Activated naive CD4-positive, alpha-beta T cell treated with anti-CD3 and anti-CD28 coated beads for 36 hours (primary cell): Measurements from ENCODE around the gene TMPRSS11E. TPM values are rescaled to one million over a fixed set of nuclear protein-coding genes. Genes with fewer than 3 reads are reported as not detected.
"Not testable (repeated sequence)": the region's sequence is repeated elsewhere in the genome, so short reads cannot be mapped to it uniquely, and the experiment has no call there.

Experiments used
- CTCF ChIA-PET: fragments of 350-600 bp; sonication (Branson Sonifier 250); formaldehyde crosslinking; loops from one replicate; lab custom pipeline; 2021; ENCODE audit warnings: antibody characterized with exemption; lab: Charles Lee
- DNase-seq: peaks from one replicate; pipeline ENCODE4 v3.0.0-alpha.2; 2020
- H3K27ac Mint-ChIP-seq: one replicate; pipeline ENCODE4 v1.8.0; 2021; ENCODE audit warnings: mild to moderate bottlenecking, mixed read lengths
- H3K27me3 Mint-ChIP-seq: one replicate; pipeline ENCODE4 v1.8.0; 2021; ENCODE audit warnings: low read depth, mixed read lengths
- H3K36me3 Mint-ChIP-seq: one replicate; pipeline ENCODE4 v1.8.0; 2021; ENCODE audit warnings: low read depth, mixed read lengths
- H3K4me1 Mint-ChIP-seq: one replicate; pipeline ENCODE4 v1.8.0; 2021; ENCODE audit warnings: low read depth, mixed read lengths
- H3K4me3 Mint-ChIP-seq: one replicate; pipeline ENCODE4 v1.8.0; 2021; ENCODE audit warnings: mild to moderate bottlenecking, moderate library complexity, mixed read lengths
- H3K9me3 Mint-ChIP-seq: one replicate; pipeline ENCODE4 v1.8.0; 2021; ENCODE audit warnings: mixed read lengths
- intact Hi-C: fragments of 100-400 bp; cut with micrococcal nuclease; formaldehyde crosslinking; loops from one replicate; pipeline ENCODE4 v1.15.1; 2023
- total RNA-seq, 2 experiments: library from RNA; stranded (reverse); gene quantifications; one replicate each; pipeline ENCODE4 v1.2.3, GENCODE V29; 2021

TMPRSS11E gene
- total RNA-seq, 2 experiments from 2014 or later = not detected

GRCh38 chr4:68466185-68466584, 18.9 kb downstream of the TMPRSS11E start:
- no peak for DNase-seq
- Mint-ChIP-seq H3K4me1 (peaks cover 16% of the 10 kb centered on the region), H3K27ac (no peak overlapping the region), H3K4me3 (no peak overlapping the region), H3K36me3 (no peaks in the 10 kb centered on the region), H3K27me3 (no peaks in the 10 kb centered on the region), H3K9me3 (no peaks in the 10 kb centered on the region)
- CTCF ChIA-PET = no interaction called here
- intact Hi-C loops = no loop called here

- intact Hi-C loops = no loop called here
- no peak for DNase-seq
- no peak overlapping the region for H3K27ac Mint-ChIP-seq
- H3K4me3 Mint-ChIP-seq = no peak overlapping the region
- CTCF ChIA-PET = interaction anchor here (0.6 kb wide), 1 partner anchor 89 kb away, joined by 3 read pairs; no protein-coding TSS in a partner anchor
- no peaks in the 10 kb centered on the region for H3K36me3 Mint-ChIP-seq
- no peaks in the 10 kb centered on the region for H3K9me3 Mint-ChIP-seq
- peaks cover 16% of the 10 kb centered on the region for H3K4me1 Mint-ChIP-seq
- H3K27me3 Mint-ChIP-seq = no peaks in the 10 kb centered on the region
These were observed 19.5 kb downstream of the TMPRSS11E start for GRCh38 chr4:68466751-68467150.

- H3K9me3 Mint-ChIP-seq = no peaks in the 10 kb centered on the region
- no peaks in the 10 kb centered on the region for H3K36me3 Mint-ChIP-seq
- no peak for DNase-seq
- CTCF ChIA-PET = no interaction called here
- no peak overlapping the region for H3K27ac Mint-ChIP-seq
- intact Hi-C loops = no loop called here
- no peak overlapping the region for H3K4me3 Mint-ChIP-seq
- peaks cover 16% of the 10 kb centered on the region for H3K4me1 Mint-ChIP-seq
- no peaks in the 10 kb centered on the region for H3K27me3 Mint-ChIP-seq
These were observed 22.2 kb downstream of the TMPRSS11E start for GRCh38 chr4:68469482-68469881.

- Mint-ChIP-seq H3K27me3 (no peaks in the 10 kb centered on the region), H3K4me3 (no peak overlapping the region), H3K36me3 (peaks cover 2% of the 10 kb centered on the region), H3K9me3 (no peaks in the 10 kb centered on the region), H3K27ac (no peak overlapping the region), H3K4me1 (no peaks in the 10 kb centered on the region)
- DNase-seq = no peak
- CTCF ChIA-PET = no interaction called here
- intact Hi-C loops = no loop called here
These were observed 28.9 kb downstream of the TMPRSS11E start for GRCh38 chr4:68476191-68476590.

GRCh38 chr4:68489338-68489737, 42.1 kb downstream of the TMPRSS11E start:
- H3K27me3 Mint-ChIP-seq = no peaks in the 10 kb centered on the region
- H3K4me3 Mint-ChIP-seq = no peak overlapping the region
- no peaks in the 10 kb centered on the region for H3K36me3 Mint-ChIP-seq
- intact Hi-C loops = no loop called here
- no peak for DNase-seq
- H3K27ac Mint-ChIP-seq = no peak overlapping the region
- H3K9me3 Mint-ChIP-seq = no peaks in the 10 kb centered on the region
- CTCF ChIA-PET = interaction anchor here (0.6 kb wide), 1 partner anchor 93 kb away, joined by 5 read pairs; no protein-coding TSS in a partner anchor
- peaks cover 1% of the 10 kb centered on the region for H3K4me1 Mint-ChIP-seq

GRCh38 chr4:68490826-68491457, 43.7 kb downstream of the TMPRSS11E start:
- Mint-ChIP-seq H3K9me3 (no peaks in the 10 kb centered on the region), H3K27ac (no peak overlapping the region), H3K27me3 (no peaks in the 10 kb centered on the region), H3K4me3 (no peak overlapping the region), H3K4me1 (peaks cover 5% of the 10 kb centered on the region), H3K36me3 (no peaks in the 10 kb centered on the region)
- CTCF ChIA-PET = no interaction called here
- intact Hi-C loops = loop anchor here (10.0 kb wide), 2 partner anchors 1124 to 1334 kb away; no protein-coding TSS in a partner anchor
- DNase-seq = no peak

- intact Hi-C loops = loop anchor here (5.0 to 10.0 kb wide), 4 partner anchors 823 to 1688 kb away; no protein-coding TSS in a partner anchor
- H3K27me3 Mint-ChIP-seq = no peaks in the 10 kb centered on the region
- H3K4me1 Mint-ChIP-seq = peaks cover 7% of the 10 kb centered on the region
- H3K4me3 Mint-ChIP-seq = no peak overlapping the region
- H3K36me3 Mint-ChIP-seq = no peaks in the 10 kb centered on the region
- CTCF ChIA-PET = interaction anchor here (0.6 kb wide), 1 partner anchor 632 kb away, joined by 5 read pairs; no protein-coding TSS in a partner anchor
- no peak overlapping the region for H3K27ac Mint-ChIP-seq
- no peaks in the 10 kb centered on the region for H3K9me3 Mint-ChIP-seq
- no peak for DNase-seq
These were observed 47.4 kb downstream of the TMPRSS11E start for GRCh38 chr4:68494688-68495087.

GRCh38 chr4:68498413-68499007, 51.2 kb downstream of the TMPRSS11E start:
- CTCF ChIA-PET = interaction anchor here (0.6 to 1.2 kb wide), 8 partner anchors 29 to 671 kb away, joined by 3 to 4 read pairs (median 3); no protein-coding TSS in a partner anchor
- H3K9me3 Mint-ChIP-seq = no peaks in the 10 kb centered on the region
- H3K27me3 Mint-ChIP-seq = no peaks in the 10 kb centered on the region
- peak; percentile 81 for DNase-seq
- peaks cover 7% of the 10 kb centered on the region for H3K4me1 Mint-ChIP-seq
- intact Hi-C loops = loop anchor here (1.0 to 10.0 kb wide), 9 partner anchors 228 to 1684 kb away; no protein-coding TSS in a partner anchor
- H3K36me3 Mint-ChIP-seq = no peaks in the 10 kb centered on the region
- no peak overlapping the region for H3K27ac Mint-ChIP-seq
- H3K4me3 Mint-ChIP-seq = no peak overlapping the region

GRCh38 chr4:68499021-68499420, 51.8 kb downstream of the TMPRSS11E start:
- CTCF ChIA-PET = interaction anchor here (1.0 to 1.2 kb wide), 4 partner anchors 72 to 671 kb away, joined by 3 to 4 read pairs (median 4); no protein-coding TSS in a partner anchor

GRCh38 chr4:68503462-68503861, 56.2 kb downstream of the TMPRSS11E start:
- H3K27ac Mint-ChIP-seq, DNase-seq, H3K27me3 Mint-ChIP-seq, H3K9me3 Mint-ChIP-seq, intact Hi-C loops, H3K4me1 Mint-ChIP-seq, H3K36me3 Mint-ChIP-seq, H3K4me3 Mint-ChIP-seq: not testable (repeated sequence)
- CTCF ChIA-PET = interaction anchor here (0.6 kb wide), 1 partner anchor 15 kb away, joined by 5 read pairs; no protein-coding TSS in a partner anchor

More at GRCh38 chr4:68499021-68499420, 51.8 kb downstream of the TMPRSS11E start:
- peaks cover 7% of the 10 kb centered on the region for H3K4me1 Mint-ChIP-seq
- intact Hi-C loops = loop anchor here (2.0 to 10.0 kb wide), 6 partner anchors 228 to 1683 kb away; no protein-coding TSS in a partner anchor
- no peak for DNase-seq
- no peak overlapping the region for H3K27ac Mint-ChIP-seq
- no peaks in the 10 kb centered on the region for H3K9me3 Mint-ChIP-seq
- H3K4me3 Mint-ChIP-seq = no peak overlapping the region
- H3K27me3 Mint-ChIP-seq = no peaks in the 10 kb centered on the region
- no peaks in the 10 kb centered on the region for H3K36me3 Mint-ChIP-seq

- H3K27ac Mint-ChIP-seq, CTCF ChIA-PET, DNase-seq, H3K4me3 Mint-ChIP-seq, H3K4me1 Mint-ChIP-seq, intact Hi-C loops, H3K27me3 Mint-ChIP-seq, H3K9me3 Mint-ChIP-seq, H3K36me3 Mint-ChIP-seq: not testable (repeated sequence)
These were observed 57.6 kb downstream of the TMPRSS11E start for GRCh38 chr4:68504836-68505235.

- H3K36me3 Mint-ChIP-seq, DNase-seq, H3K27me3 Mint-ChIP-seq, CTCF ChIA-PET, H3K27ac Mint-ChIP-seq, H3K9me3 Mint-ChIP-seq, H3K4me1 Mint-ChIP-seq, intact Hi-C loops, H3K4me3 Mint-ChIP-seq: not testable (repeated sequence)
These were observed 58.2 kb downstream of the TMPRSS11E start for GRCh38 chr4:68505452-68505851.
